ENCODE results near the gene NKD1.

The NKD1 gene

GRCh38 chr16:50602531-50603205 is 54.5 kb downstream of the NKD1 start:
- no peak for DNase-seq

- DNase-seq = no peak
Observed at GRCh38 chr16:50603206-50604064, 55.2 kb downstream of the NKD1 start.

GRCh38 chr16:50604065-50604418 is 55.8 kb downstream of the NKD1 start:
- no peak for DNase-seq

GRCh38 chr16:50604610-50605009 is 56.4 kb downstream of the NKD1 start:
- DNase-seq = no peak

GRCh38 chr16:50605733-50606430 is 57.7 kb downstream of the NKD1 start:
- DNase-seq = no peak

GRCh38 chr16:50606431-50607050 is 58.3 kb downstream of the NKD1 start:
- no peak for DNase-seq

GRCh38 chr16:50607051-50607431 is 58.8 kb downstream of the NKD1 start:
- no peak for DNase-seq

- no peak for DNase-seq
Observed at GRCh38 chr16:50607447-50607846, 59.3 kb downstream of the NKD1 start.

- DNase-seq = no peak
Observed at GRCh38 chr16:50607970-50608557, 59.9 kb downstream of the NKD1 start.

- no peak for DNase-seq
Observed at GRCh38 chr16:50609049-50609448, 60.9 kb downstream of the NKD1 start.

GRCh38 chr16:50609471-50609870 is 61.3 kb downstream of the NKD1 start:
- DNase-seq = no peak

GRCh38 chr16:50610331-50611262 is 62.4 kb downstream of the NKD1 start:
- DNase-seq = no peak

GRCh38 chr16:50611332-50611934 is 63.2 kb downstream of the NKD1 start:
- no peak for DNase-seq

- no peak for DNase-seq
Observed at GRCh38 chr16:50611995-50612848, 64.0 kb downstream of the NKD1 start.

GRCh38 chr16:50612849-50613198 is 64.6 kb downstream of the NKD1 start:
- DNase-seq = no peak

- no peak for DNase-seq
Observed at GRCh38 chr16:50613281-50613963, 65.2 kb downstream of the NKD1 start.

GRCh38 chr16:50613964-50614474 is 65.8 kb downstream of the NKD1 start:
- DNase-seq = no peak

GRCh38 chr16:50614955-50615724 is 66.9 kb downstream of the NKD1 start:
- DNase-seq = no peak

- no peak for DNase-seq
Observed at GRCh38 chr16:50615891-50616290, 67.7 kb downstream of the NKD1 start.

All from NCI-H1436 (cell line).